Stimulated activated effector memory CD8-positive, alpha-beta T cell treated with anti-CD3 and anti-CD28 coated beads, Interleukin-12 subunit alpha, Interleukin-12 subunit beta, amount 100 ng/mL, for 72 hours (primary cell): ENCODE results near the gene BARD1.

Experiments
- ATAC-seq: fragments of 150-1000 bp; cut with Tn5 transposase; 2 replicates; pipeline ENCODE4 v1.10.0; 2021
- DNase-seq, 2 donors: peaks; one replicate each; pipeline ENCODE4 v3.0.0; 2021 to 2022; ENCODE audit warnings: low spot score in 2 of 2
- H3K27ac Mint-ChIP-seq: one replicate; pipeline ENCODE4 v1.8.0; 2022; ENCODE audit warnings: mild to moderate bottlenecking, mixed read lengths
- H3K36me3 Mint-ChIP-seq: one replicate; pipeline ENCODE4 v1.8.0; 2022; ENCODE audit warnings: mild to moderate bottlenecking, mixed read lengths
- H3K4me1 Mint-ChIP-seq: one replicate; pipeline ENCODE4 v1.8.0; 2022; ENCODE audit warnings: mixed read lengths
- H3K4me3 Mint-ChIP-seq: one replicate; pipeline ENCODE4 v1.8.0; 2022; ENCODE audit warnings: mild to moderate bottlenecking, mixed read lengths
- H3K9me3 Mint-ChIP-seq: one replicate; pipeline ENCODE4 v1.8.0; 2022; ENCODE audit warnings: mixed read lengths

Gene BARD1

GRCh38 chr2:214808981-214809750 is at the start of gene BARD1:
Gene BARD1 (minus strand): TSS chr2:214809683. CDS start chr2:214809569, 114 bp downstream.
- no peaks in the 10 kb centered on the region for H3K9me3 Mint-ChIP-seq
- peak within 1 kb of the TSS; percentile 92 for H3K27ac Mint-ChIP-seq
- peaks cover 21% of the 10 kb centered on the region for H3K36me3 Mint-ChIP-seq
- DNase-seq: peak in 1 of 2 donors; percentile 83
- peak within 1 kb of the TSS; percentile 94 for H3K4me3 Mint-ChIP-seq
- peak; percentile 51 for ATAC-seq
- peaks cover 26% of the 10 kb centered on the region for H3K4me1 Mint-ChIP-seq

DNA sequence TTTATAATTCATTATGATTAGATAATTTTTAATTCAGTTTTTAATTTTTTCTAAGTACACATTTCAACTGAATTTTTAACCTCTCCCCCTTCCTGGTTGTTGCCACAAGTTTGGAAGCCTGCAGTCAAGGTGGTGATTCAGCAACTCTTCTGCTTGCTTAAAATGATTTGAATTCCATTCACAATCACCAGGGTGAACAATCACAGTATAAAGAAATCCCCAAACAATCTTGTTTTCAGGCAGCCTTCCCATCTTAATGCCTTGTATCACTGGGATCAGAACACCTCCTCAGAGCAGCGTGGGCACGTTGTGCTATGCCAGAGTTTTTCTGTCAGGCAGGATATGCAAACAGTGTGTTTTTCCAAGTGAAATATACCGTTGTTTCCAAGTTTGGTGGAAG is 46.7 kb upstream of the BARD1 start:
- H3K36me3 Mint-ChIP-seq: no peaks in the 10 kb centered on the region
- DNase-seq (no peak), ATAC-seq (no peak)
- no peaks in the 10 kb centered on the region for H3K4me1 Mint-ChIP-seq
- H3K9me3 Mint-ChIP-seq: no peaks in the 10 kb centered on the region
- H3K27ac Mint-ChIP-seq: no peak overlapping the region
- H3K4me3 Mint-ChIP-seq: no peak overlapping the region

GRCh38 chr2:214853906-214854305 is 44.4 kb upstream of the BARD1 start:
- Mint-ChIP-seq H3K4me3 (no peak overlapping the region), H3K4me1 (no peaks in the 10 kb centered on the region), H3K27ac (no peak overlapping the region), H3K36me3 (no peaks in the 10 kb centered on the region), H3K9me3 (no peaks in the 10 kb centered on the region)
- ATAC-seq (no peak), DNase-seq (no peak)

DNA sequence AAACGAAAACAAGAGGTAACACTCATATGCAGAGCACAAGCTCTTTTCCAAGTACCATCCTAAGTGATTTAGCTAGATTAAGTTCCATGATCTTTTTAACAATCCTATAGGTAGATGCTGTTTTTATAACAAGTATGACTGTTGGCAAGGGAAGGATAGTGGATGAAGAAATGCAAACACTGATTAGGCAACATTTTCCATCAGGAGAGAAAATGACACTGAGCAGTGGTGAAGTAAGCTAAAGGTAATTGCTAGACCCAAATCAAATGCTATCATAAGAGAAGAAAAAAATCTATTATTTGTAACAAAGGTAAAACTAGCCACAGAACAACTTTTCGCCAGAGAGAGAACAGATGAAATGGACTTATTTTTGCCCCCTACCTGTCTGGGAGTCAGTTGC is 34.3 kb upstream of the BARD1 start:
- Mint-ChIP-seq H3K36me3 (no peaks in the 10 kb centered on the region), H3K27ac (no peak overlapping the region), H3K9me3 (no peaks in the 10 kb centered on the region), H3K4me3 (no peak overlapping the region), H3K4me1 (no peaks in the 10 kb centered on the region)
- ATAC-seq (no peak), DNase-seq (no peak)

GRCh38 chr2:214839464-214839863 is 30.0 kb upstream of the BARD1 start:
- no peak overlapping the region for H3K27ac Mint-ChIP-seq
- H3K9me3 Mint-ChIP-seq: no peaks in the 10 kb centered on the region
- ATAC-seq (no peak), DNase-seq (no peak)
- H3K4me3 Mint-ChIP-seq: no peak overlapping the region
- no peaks in the 10 kb centered on the region for H3K4me1 Mint-ChIP-seq
- H3K36me3 Mint-ChIP-seq: no peaks in the 10 kb centered on the region

GRCh38 chr2:214837466-214837865 is 28.0 kb upstream of the BARD1 start:
- H3K36me3 Mint-ChIP-seq: no peaks in the 10 kb centered on the region
- H3K4me1 Mint-ChIP-seq: no peaks in the 10 kb centered on the region
- H3K27ac Mint-ChIP-seq: no peak overlapping the region
- no peaks in the 10 kb centered on the region for H3K9me3 Mint-ChIP-seq
- no peak for DNase-seq
- ATAC-seq: no peak
- H3K4me3 Mint-ChIP-seq: no peak overlapping the region

DNA sequence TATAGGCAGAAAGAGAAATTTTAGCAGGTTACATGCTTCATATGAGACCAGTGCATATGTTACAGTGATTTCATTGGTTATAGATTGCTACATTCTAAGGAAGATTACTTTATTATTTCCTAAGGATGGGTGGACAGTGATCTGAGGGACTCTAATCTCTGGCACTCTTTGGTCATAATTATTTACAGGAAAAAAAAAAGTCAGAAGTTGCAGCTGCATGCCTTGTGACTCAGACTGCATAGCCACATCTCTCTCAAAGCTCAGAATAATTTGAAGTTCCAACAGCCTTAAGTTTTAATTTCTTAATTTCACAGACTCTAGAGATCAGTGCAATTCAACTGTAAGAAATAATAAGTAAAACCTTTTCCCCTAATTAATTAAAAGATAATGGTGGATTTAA is 27.1 kb upstream of the BARD1 start:
- no peak overlapping the region for H3K27ac Mint-ChIP-seq
- H3K36me3 Mint-ChIP-seq: no peaks in the 10 kb centered on the region
- ATAC-seq: no peak
- DNase-seq: no peak
- no peaks in the 10 kb centered on the region for H3K9me3 Mint-ChIP-seq
- H3K4me1 Mint-ChIP-seq: no peaks in the 10 kb centered on the region
- H3K4me3 Mint-ChIP-seq: no peak overlapping the region

- ATAC-seq (no peak), DNase-seq (no peak)
- no peak overlapping the region for H3K27ac Mint-ChIP-seq
- no peaks in the 10 kb centered on the region for H3K4me1 Mint-ChIP-seq
- H3K4me3 Mint-ChIP-seq: no peak overlapping the region
- no peaks in the 10 kb centered on the region for H3K9me3 Mint-ChIP-seq
- H3K36me3 Mint-ChIP-seq: no peaks in the 10 kb centered on the region
Measured at GRCh38 chr2:214830794-214831346, 21.4 kb upstream of the BARD1 start.

GRCh38 chr2:214816008-214816533 is 6.6 kb upstream of the BARD1 start:
- ATAC-seq: no peak
- DNase-seq: no peak
- Mint-ChIP-seq H3K27ac (no peak overlapping the region), H3K36me3 (no peaks in the 10 kb centered on the region), H3K9me3 (no peaks in the 10 kb centered on the region), H3K4me1 (peaks cover under 1% of the 10 kb centered on the region), H3K4me3 (no peak overlapping the region)

DNA sequence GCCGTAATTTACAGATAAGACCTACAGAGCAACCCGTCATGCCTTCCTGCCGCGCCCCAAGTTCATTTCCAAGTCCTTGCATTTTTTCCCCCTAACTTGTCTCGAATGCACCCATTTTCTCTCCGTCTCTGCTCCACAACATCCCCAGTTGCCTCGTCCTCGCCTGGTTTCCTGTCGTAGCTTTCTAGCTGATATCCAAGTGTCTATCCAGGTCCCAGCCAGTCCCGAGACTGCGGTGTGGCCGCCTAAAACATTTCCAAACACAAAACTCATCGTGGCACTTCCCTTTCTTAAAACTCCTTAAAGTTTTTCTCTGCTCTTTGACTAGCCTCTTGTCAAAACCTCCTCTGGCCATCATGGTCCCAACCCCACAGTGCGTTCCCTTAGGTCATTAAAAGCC is 1.2 kb upstream of the BARD1 start:
- H3K4me3 Mint-ChIP-seq: peak overlapping the region; percentile 94

DNA sequence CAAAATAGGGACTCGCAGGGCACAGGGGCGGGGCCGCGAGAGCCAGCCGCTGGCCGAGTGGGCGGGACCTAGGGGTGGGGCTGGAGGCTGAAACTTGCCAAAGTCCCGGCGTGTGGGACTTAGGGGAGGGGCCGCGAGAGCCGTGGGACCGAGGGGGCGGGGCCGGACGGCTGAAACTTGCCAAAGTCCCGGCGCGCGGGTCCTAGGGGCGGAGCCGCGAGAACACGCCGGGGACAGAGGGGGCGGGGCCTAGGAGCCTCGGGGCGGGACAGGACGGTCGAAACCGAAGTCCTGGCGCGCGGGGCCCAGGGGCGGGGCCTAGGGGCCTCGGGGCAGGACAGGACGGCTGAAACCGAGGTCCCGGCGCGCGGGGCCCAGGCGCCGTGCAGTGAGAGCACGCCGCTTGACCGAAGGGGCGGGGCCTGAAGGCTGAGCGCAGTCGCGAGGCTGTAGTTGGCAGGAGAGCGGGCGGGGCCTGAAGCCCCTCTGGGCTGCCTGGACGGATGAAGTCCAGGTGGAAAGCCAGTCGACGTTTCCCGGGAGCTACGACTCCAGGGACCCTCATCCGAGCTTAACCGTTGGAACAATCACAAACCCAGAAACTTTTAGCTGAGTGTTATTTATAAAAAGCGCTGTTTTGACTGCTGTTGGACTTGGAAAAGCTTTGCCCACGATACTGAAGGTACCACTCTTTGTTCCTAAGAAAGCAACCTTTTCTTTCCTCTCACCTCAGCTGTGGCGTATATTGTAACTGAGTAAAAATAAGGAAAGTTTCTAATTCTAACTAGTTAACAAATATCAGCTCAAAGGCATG is 475 bp upstream of the BARD1 start:
- Mint-ChIP-seq H3K4me3 (peak overlapping the region; percentile 94), H3K27ac (peak overlapping the region; percentile 92), H3K4me1 (peaks cover 26% of the 10 kb centered on the region), H3K9me3 (no peaks in the 10 kb centered on the region), H3K36me3 (peaks cover 20% of the 10 kb centered on the region)
- peak; percentile 98 to 99 for DNase-seq
- ATAC-seq: peak; percentile 94

More for the DNA sequence above, 1.2 kb upstream of the BARD1 start:
- Mint-ChIP-seq H3K27ac (peak overlapping the region; percentile 92), H3K4me1 (peaks cover 19% of the 10 kb centered on the region), H3K9me3 (no peaks in the 10 kb centered on the region), H3K36me3 (peaks cover 13% of the 10 kb centered on the region)
- no peak for DNase-seq
- no peak for ATAC-seq

GRCh38 chr2:214807653-214808052 is 1.8 kb downstream of the BARD1 start:
- peaks cover 21% of the 10 kb centered on the region for H3K36me3 Mint-ChIP-seq
- H3K27ac Mint-ChIP-seq: peak overlapping the region; percentile 92
- H3K9me3 Mint-ChIP-seq: no peaks in the 10 kb centered on the region
- ATAC-seq: no peak
- peak overlapping the region; percentile 94 for H3K4me3 Mint-ChIP-seq
- H3K4me1 Mint-ChIP-seq: peaks cover 26% of the 10 kb centered on the region
- no peak for DNase-seq

- no peaks in the 10 kb centered on the region for H3K9me3 Mint-ChIP-seq
Measured at GRCh38 chr2:214801768-214802397, 7.6 kb downstream of the BARD1 start.

DNA sequence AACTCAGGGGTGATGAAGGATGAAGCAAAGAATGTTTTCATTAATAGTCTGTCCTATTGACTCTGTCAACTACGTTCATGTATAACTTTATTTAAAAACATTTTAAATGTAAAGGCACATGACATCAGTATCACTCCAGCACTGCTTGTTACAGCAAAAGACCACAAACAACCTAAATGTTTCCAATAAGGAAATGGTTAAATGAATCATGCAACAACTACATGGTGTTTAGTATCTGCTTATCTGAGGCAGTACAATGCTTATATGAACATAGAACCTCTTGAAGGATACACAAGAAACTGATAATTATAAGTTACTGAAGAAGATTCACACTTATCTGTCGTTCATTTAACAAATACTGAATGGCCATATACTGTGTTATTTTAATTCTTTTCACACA is 8.4 kb downstream of the BARD1 start:
- Mint-ChIP-seq H3K4me3 (no peak overlapping the region), H3K27ac (no peak overlapping the region), H3K36me3 (peaks cover 10% of the 10 kb centered on the region), H3K4me1 (peaks cover 34% of the 10 kb centered on the region), H3K9me3 (no peaks in the 10 kb centered on the region)
- no peak for DNase-seq
- ATAC-seq: peak; percentile 83

More at GRCh38 chr2:214801768-214802397, 7.6 kb downstream of the BARD1 start:
- no peak for DNase-seq
- ATAC-seq: no peak
- Mint-ChIP-seq H3K36me3 (peaks cover 10% of the 10 kb centered on the region), H3K4me3 (no peak overlapping the region), H3K27ac (no peak overlapping the region), H3K4me1 (peaks cover 36% of the 10 kb centered on the region)

- Mint-ChIP-seq H3K4me3 (no peak overlapping the region), H3K27ac (no peak overlapping the region), H3K4me1 (peaks cover 28% of the 10 kb centered on the region), H3K9me3 (no peaks in the 10 kb centered on the region), H3K36me3 (peaks cover 8% of the 10 kb centered on the region)
- ATAC-seq: no peak
- DNase-seq: no peak
Measured at GRCh38 chr2:214800180-214800579, 9.3 kb downstream of the BARD1 start.
